Astrocyte (in vitro differentiated cells and primary cell): ENCODE measurements around the gene CELF1. TPM values are rescaled to one million over a fixed set of nuclear protein-coding genes. Genes with fewer than 3 reads are reported as not detected.

Experiments
- DNase-seq: peaks from one replicate; pipeline ENCODE4 v3.0.0-alpha.2; 2010; ENCODE audit warnings: low read depth
- FAIRE-seq: peaks from 2 replicates; lab custom pipeline; 2011; peaks lifted over from hg19 to GRCh38; lab: Jason Lieb, UNC
- H2AFZ ChIP-seq: 2 replicates; pipeline ENCODE4 v1.6.0; 2012; ENCODE audit warnings: low read depth, low read length, inconsistent platforms
- H3K27ac ChIP-seq: 2 replicates; pipeline ENCODE4 v1.5.1; 2011; ENCODE audit warnings: low read depth, low read length, inconsistent platforms
- H3K27me3 ChIP-seq: 2 replicates; pipeline ENCODE4 v1.6.0; 2011; ENCODE audit warnings: low read length, inconsistent platforms; ENCODE audit not compliant: insufficient read depth
- H3K36me3 ChIP-seq: 2 replicates; pipeline ENCODE4 v1.5.1; 2011; ENCODE audit warnings: low read length, inconsistent platforms; ENCODE audit not compliant: insufficient read depth
- H3K4me1 ChIP-seq: 2 replicates; pipeline ENCODE4 v1.5.1; 2011; ENCODE audit warnings: low read length, inconsistent platforms; ENCODE audit not compliant: insufficient read depth
- H3K4me2 ChIP-seq: 2 replicates; pipeline ENCODE4 v1.6.0; 2012; ENCODE audit warnings: low read length, inconsistent platforms
- H3K4me3 ChIP-seq: 2 replicates; pipeline ENCODE4 v1.5.1; 2011; ENCODE audit warnings: low read depth, mild to moderate bottlenecking, low read length, inconsistent platforms; ENCODE audit not compliant: insufficient read depth
- H3K79me2 ChIP-seq: 2 replicates; pipeline ENCODE4 v1.6.0; 2012; ENCODE audit warnings: mild to moderate bottlenecking, low read length, inconsistent platforms; ENCODE audit not compliant: insufficient read depth
- H3K9ac ChIP-seq: 2 replicates; pipeline ENCODE4 v1.6.0; 2012; ENCODE audit warnings: mild to moderate bottlenecking, low read length, inconsistent platforms
- H3K9me3 ChIP-seq: 2 replicates; pipeline ENCODE4 v1.5.1; 2012; ENCODE audit warnings: low read depth, mild to moderate bottlenecking, low read length, inconsistent platforms; ENCODE audit not compliant: insufficient read depth
- H4K20me1 ChIP-seq: 2 replicates; pipeline ENCODE4 v1.6.0; 2012; ENCODE audit warnings: low read length, inconsistent platforms; ENCODE audit not compliant: insufficient read depth
- H3K27ac Mint-ChIP-seq: one replicate; pipeline ENCODE4 v1.8.0; 2021; ENCODE audit warnings: mild to moderate bottlenecking, mixed read lengths; ENCODE audit not compliant: unreplicated experiment
- H3K27me3 Mint-ChIP-seq: one replicate; pipeline ENCODE4 v1.8.0; 2021; ENCODE audit warnings: low read depth, mixed read lengths; ENCODE audit not compliant: unreplicated experiment
- H3K36me3 Mint-ChIP-seq: one replicate; pipeline ENCODE4 v1.8.0; 2021; ENCODE audit warnings: low read depth, mixed read lengths; ENCODE audit not compliant: unreplicated experiment
- H3K4me1 Mint-ChIP-seq: one replicate; pipeline ENCODE4 v1.8.0; 2021; ENCODE audit warnings: low read depth, mixed read lengths; ENCODE audit not compliant: unreplicated experiment
- H3K4me3 Mint-ChIP-seq: one replicate; pipeline ENCODE4 v1.8.0; 2021; ENCODE audit warnings: mild to moderate bottlenecking, moderate library complexity, mixed read lengths; ENCODE audit not compliant: unreplicated experiment
- H3K9me3 Mint-ChIP-seq: one replicate; pipeline ENCODE4 v1.8.0; 2021; ENCODE audit warnings: mild to moderate bottlenecking, mixed read lengths; ENCODE audit not compliant: unreplicated experiment
- EZH2 ChIP-seq: IDR thresholded peaks from 2 replicates; pipeline ENCODE4 v1.6.1; 2012; ENCODE audit warnings: mild to moderate bottlenecking, low read length, inconsistent platforms; ENCODE audit not compliant: insufficient read depth
- total RNA-seq: library from RNA; stranded (reverse); gene quantifications from 2 replicates; pipeline ENCODE4 v1.2.1, GENCODE V29; 2021
- TF ChIP-seq, protein P1 (sequence below): IDR thresholded peaks from 2 replicates; pipeline ENCODE4 v1.5.1; 2011; ENCODE audit warnings: low read depth, mild to moderate bottlenecking, inconsistent platforms, low read length, moderate library complexity; ENCODE audit not compliant: insufficient read depth

The CELF1 gene
- total RNA-seq, 1 donor from 2014 or later = 101 TPM

DNA sequence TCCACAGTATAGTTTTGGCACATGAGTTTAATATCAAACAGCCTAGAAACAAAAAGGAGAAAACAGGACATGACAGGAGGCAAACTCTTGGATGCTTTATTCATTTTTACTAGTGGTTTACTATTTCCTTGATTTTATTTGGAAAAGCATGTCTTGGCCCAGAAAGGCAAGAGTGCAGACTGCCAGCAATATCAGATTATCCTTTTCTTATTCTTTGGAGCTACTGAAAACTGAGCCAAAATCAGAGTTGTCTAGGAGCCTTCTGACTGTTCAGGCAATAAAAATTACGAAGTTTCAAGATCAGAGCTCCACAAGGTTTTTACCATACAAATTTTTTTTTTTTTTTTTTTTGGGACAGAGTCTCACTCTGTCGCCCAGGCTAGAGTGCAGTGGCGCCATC, 16.0 kb downstream of the CELF1 start:
- no peak overlapping the region for H3K4me3 Mint-ChIP-seq
- H3K27ac Mint-ChIP-seq = no peak overlapping the region
- no peaks in the 10 kb centered on the region for H3K36me3 Mint-ChIP-seq
- Histone ChIP-seq H3K27ac (no peak overlapping the region), H3K79me2 (peaks cover 97% of the 10 kb centered on the region), H3K4me2 (no peak overlapping the region), H4K20me1 (peaks cover 91% of the 10 kb centered on the region), H3K9ac (no peak overlapping the region), H3K27me3 (no peaks in the 10 kb centered on the region), H3K4me3 (no peak overlapping the region), H2AFZ (no peak overlapping the region), H3K4me1 (peaks cover 36% of the 10 kb centered on the region), H3K9me3 (no peaks in the 10 kb centered on the region), H3K36me3 (no peaks in the 10 kb centered on the region)
- no peak for DNase-seq
- no peak for FAIRE-seq
- H3K4me1 Mint-ChIP-seq = peaks cover 41% of the 10 kb centered on the region
- no peaks in the 10 kb centered on the region for H3K27me3 Mint-ChIP-seq
- no peaks in the 10 kb centered on the region for H3K9me3 Mint-ChIP-seq
- TF ChIP-seq, protein P1, sequence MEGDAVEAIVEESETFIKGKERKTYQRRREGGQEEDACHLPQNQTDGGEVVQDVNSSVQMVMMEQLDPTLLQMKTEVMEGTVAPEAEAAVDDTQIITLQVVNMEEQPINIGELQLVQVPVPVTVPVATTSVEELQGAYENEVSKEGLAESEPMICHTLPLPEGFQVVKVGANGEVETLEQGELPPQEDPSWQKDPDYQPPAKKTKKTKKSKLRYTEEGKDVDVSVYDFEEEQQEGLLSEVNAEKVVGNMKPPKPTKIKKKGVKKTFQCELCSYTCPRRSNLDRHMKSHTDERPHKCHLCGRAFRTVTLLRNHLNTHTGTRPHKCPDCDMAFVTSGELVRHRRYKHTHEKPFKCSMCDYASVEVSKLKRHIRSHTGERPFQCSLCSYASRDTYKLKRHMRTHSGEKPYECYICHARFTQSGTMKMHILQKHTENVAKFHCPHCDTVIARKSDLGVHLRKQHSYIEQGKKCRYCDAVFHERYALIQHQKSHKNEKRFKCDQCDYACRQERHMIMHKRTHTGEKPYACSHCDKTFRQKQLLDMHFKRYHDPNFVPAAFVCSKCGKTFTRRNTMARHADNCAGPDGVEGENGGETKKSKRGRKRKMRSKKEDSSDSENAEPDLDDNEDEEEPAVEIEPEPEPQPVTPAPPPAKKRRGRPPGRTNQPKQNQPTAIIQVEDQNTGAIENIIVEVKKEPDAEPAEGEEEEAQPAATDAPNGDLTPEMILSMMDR = no peak
- TF ChIP-seq EZH2 = no peak

- no peaks in the 10 kb centered on the region for H3K9me3 Mint-ChIP-seq
- Histone ChIP-seq H3K27me3 (no peaks in the 10 kb centered on the region), H3K4me2 (no peak overlapping the region), H3K9me3 (no peaks in the 10 kb centered on the region), H4K20me1 (peaks cover 93% of the 10 kb centered on the region), H3K79me2 (peaks cover 99% of the 10 kb centered on the region), H3K4me3 (no peak overlapping the region), H3K27ac (no peak overlapping the region), H2AFZ (no peak overlapping the region), H3K36me3 (no peaks in the 10 kb centered on the region), H3K4me1 (peaks cover 22% of the 10 kb centered on the region), H3K9ac (no peak overlapping the region)
- H3K4me3 Mint-ChIP-seq = no peak overlapping the region
- H3K4me1 Mint-ChIP-seq = peaks cover 37% of the 10 kb centered on the region
- DNase-seq (no peak), FAIRE-seq (no peak)
- no peak for TF ChIP-seq EZH2
- TF ChIP-seq, protein P1 = no peak
- no peaks in the 10 kb centered on the region for H3K27me3 Mint-ChIP-seq
- peaks cover 5% of the 10 kb centered on the region for H3K36me3 Mint-ChIP-seq
- H3K27ac Mint-ChIP-seq = no peak overlapping the region
These were observed 18.2 kb downstream of the CELF1 start for GRCh38 chr11:47534704-47535251.

DNA sequence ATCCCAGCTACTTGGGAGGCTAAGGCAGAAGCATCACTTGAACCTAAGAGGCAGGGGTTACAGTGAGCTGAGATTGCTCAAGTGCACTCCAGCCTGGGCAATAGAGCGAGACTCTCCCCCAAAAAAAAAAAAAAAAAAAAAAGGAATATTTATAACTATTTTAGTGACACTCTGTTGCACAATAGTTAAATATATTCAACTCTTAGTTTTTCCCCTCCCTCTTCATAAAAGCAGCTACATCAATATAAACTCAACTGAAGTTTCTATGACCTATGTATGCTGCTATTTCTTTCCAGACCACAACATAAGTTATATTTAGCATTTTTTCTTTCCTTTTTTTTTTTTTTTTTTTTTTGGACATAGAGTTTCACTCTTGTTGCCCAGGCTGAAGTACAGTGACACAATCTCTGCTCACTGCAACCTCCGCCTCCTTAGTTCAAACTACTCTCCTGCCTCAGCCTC, 19.2 kb downstream of the CELF1 start:
- peak; percentile 77 for DNase-seq
- H3K27ac ChIP-seq = peak overlapping the region; percentile 52

More for the DNA sequence above, 19.2 kb downstream of the CELF1 start:
- H3K27me3 ChIP-seq = no peaks in the 10 kb centered on the region
- no peaks in the 10 kb centered on the region for H3K27me3 Mint-ChIP-seq
- no peak for FAIRE-seq
- peaks cover 13% of the 10 kb centered on the region for H3K4me1 ChIP-seq
- no peak overlapping the region for H3K27ac Mint-ChIP-seq
- H3K9me3 ChIP-seq = no peaks in the 10 kb centered on the region
- H3K4me3 Mint-ChIP-seq = no peak overlapping the region
- no peak overlapping the region for H3K9ac ChIP-seq
- H3K4me2 ChIP-seq = peak overlapping the region; percentile 60
- peaks cover 93% of the 10 kb centered on the region for H4K20me1 ChIP-seq
- peaks cover 5% of the 10 kb centered on the region for H3K36me3 Mint-ChIP-seq
- no peaks in the 10 kb centered on the region for H3K36me3 ChIP-seq
- no peaks in the 10 kb centered on the region for H3K9me3 Mint-ChIP-seq
- peaks cover 27% of the 10 kb centered on the region for H3K4me1 Mint-ChIP-seq
- TF ChIP-seq EZH2 = no peak
- TF ChIP-seq, protein P1 = no peak
- no peak overlapping the region for H3K4me3 ChIP-seq
- peaks cover 99% of the 10 kb centered on the region for H3K79me2 ChIP-seq
- H2AFZ ChIP-seq = no peak overlapping the region
